H9 (cell line): ENCODE results near the gene RRAGD. TPM values are rescaled to one million over a fixed set of nuclear protein-coding genes. Genes with fewer than 3 reads are reported as not detected.

Experiments
- DNase-seq: peaks from one replicate; pipeline ENCODE4 v3.0.0-alpha.2; 2017
- H2AFZ ChIP-seq: one replicate; pipeline ENCODE4 v1.6.1; 2013; ENCODE audit warnings: mild to moderate bottlenecking, low read length, control low read depth, moderate library complexity
- H2AK5ac ChIP-seq: 2 replicates; pipeline ENCODE4 v1.6.1; 2013; ENCODE audit warnings: low read length, control low read depth, mixed read lengths; ENCODE audit not compliant: insufficient read length
- H2BK120ac ChIP-seq: one replicate; pipeline ENCODE4 v1.6.1; 2013; ENCODE audit warnings: low read depth, mild to moderate bottlenecking, low read length, control low read depth, inconsistent platforms; ENCODE audit not compliant: poor library complexity, severe bottlenecking
- H2BK12ac ChIP-seq: 2 replicates; pipeline ENCODE4 v1.6.1; 2013; ENCODE audit warnings: low read length, control low read depth, mixed read lengths, low read depth; ENCODE audit not compliant: insufficient read length
- H2BK15ac ChIP-seq: 2 replicates; pipeline ENCODE4 v1.6.1; 2013; ENCODE audit warnings: low read depth, low read length, control low read depth
- H2BK20ac ChIP-seq: one replicate; pipeline ENCODE4 v1.6.1; 2013; ENCODE audit warnings: low read depth, mild to moderate bottlenecking, low read length, control low read depth, inconsistent platforms; ENCODE audit not compliant: poor library complexity, severe bottlenecking
- H2BK5ac ChIP-seq: 2 replicates; pipeline ENCODE4 v1.6.1; 2013; ENCODE audit warnings: low read length, control low read depth, mixed read lengths; ENCODE audit not compliant: insufficient read length
- H3K14ac ChIP-seq: 2 replicates; pipeline ENCODE4 v1.6.1; 2013; ENCODE audit warnings: low read length, control low read depth; ENCODE audit not compliant: insufficient read depth
- H3K18ac ChIP-seq: 2 replicates; pipeline ENCODE4 v1.6.1; 2013; ENCODE audit warnings: low read depth, mild to moderate bottlenecking, mixed read lengths, low read length, control low read depth; ENCODE audit not compliant: insufficient read length
- H3K23ac ChIP-seq: 2 replicates; pipeline ENCODE4 v1.6.1; 2013; ENCODE audit warnings: low read length, control low read depth, mixed read lengths, low read depth; ENCODE audit not compliant: insufficient read length
- H3K23me2 ChIP-seq: 2 replicates; pipeline ENCODE4 v1.6.1; 2013; ENCODE audit warnings: low read depth, mild to moderate bottlenecking, mixed read lengths, low read length, control low read depth; ENCODE audit not compliant: insufficient read length, poor library complexity, severe bottlenecking
- H3K27ac ChIP-seq: 2 replicates; pipeline ENCODE4 v1.5.1; 2013; ENCODE audit warnings: low read length, control low read depth, mixed read lengths, low read depth; ENCODE audit not compliant: insufficient read length
- H3K27me3 ChIP-seq: 2 replicates; pipeline ENCODE4 v1.6.1; 2013; ENCODE audit warnings: low read length, control low read depth, inconsistent platforms; ENCODE audit not compliant: insufficient read depth
- H3K4ac ChIP-seq: 2 replicates; pipeline ENCODE4 v1.6.1; 2013; ENCODE audit warnings: low read depth, mild to moderate bottlenecking, control low read depth, inconsistent platforms, low read length, moderate library complexity
- H3K4me1 ChIP-seq: 2 replicates; pipeline ENCODE4 v1.6.1; 2013; ENCODE audit warnings: low read length, control low read depth, inconsistent platforms; ENCODE audit not compliant: insufficient read depth
- H3K4me2 ChIP-seq: 2 replicates; pipeline ENCODE4 v1.6.1; 2013; ENCODE audit warnings: low read length, control low read depth, mixed read lengths; ENCODE audit not compliant: insufficient read length, insufficient read depth
- H3K56ac ChIP-seq: 2 replicates; pipeline ENCODE4 v1.6.1; 2013; ENCODE audit warnings: low read depth, mild to moderate bottlenecking, mixed read lengths, low read length, control low read depth; ENCODE audit not compliant: insufficient read length
- H3K79me1 ChIP-seq: 2 replicates; pipeline ENCODE4 v1.6.1; 2013; ENCODE audit warnings: low read depth, mild to moderate bottlenecking, moderate library complexity, low read length, control low read depth, inconsistent platforms; ENCODE audit not compliant: insufficient read depth, poor library complexity, severe bottlenecking
- H3K79me2 ChIP-seq: 2 replicates; pipeline ENCODE4 v1.6.1; 2013; ENCODE audit warnings: low read length, control low read depth, inconsistent platforms; ENCODE audit not compliant: insufficient read depth
- H3K9ac ChIP-seq: 2 replicates; pipeline ENCODE4 v1.6.1; 2013; ENCODE audit warnings: low read length, control low read depth, mixed read lengths; ENCODE audit not compliant: insufficient read length; ENCODE audit errors: extremely low read depth
- H3K9me3 ChIP-seq: one replicate; pipeline ENCODE4 v1.6.1; 2013; ENCODE audit warnings: low read depth, low read length, inconsistent platforms; ENCODE audit not compliant: control insufficient read depth
- H3T11ph ChIP-seq: one replicate; pipeline ENCODE4 v1.6.1; 2013; ENCODE audit warnings: mild to moderate bottlenecking, low read length, control low read depth, inconsistent platforms
- H4K20me1 ChIP-seq: one replicate; pipeline ENCODE4 v1.6.1; 2013; ENCODE audit not compliant: control insufficient read depth, insufficient read length, insufficient read depth
- H4K5ac ChIP-seq: 2 replicates; pipeline ENCODE4 v1.6.1; 2013; ENCODE audit warnings: low read depth, mild to moderate bottlenecking, mixed read lengths, low read length, control low read depth; ENCODE audit not compliant: insufficient read length
- H4K8ac ChIP-seq: replicated peaks from 2 replicates; pipeline ENCODE4 v1.6.1; 2013; ENCODE audit warnings: low read length, control low read depth, mixed read lengths, low read depth; ENCODE audit not compliant: insufficient read length
- H4K91ac ChIP-seq: 2 replicates; pipeline ENCODE4 v1.6.1; 2013; ENCODE audit warnings: low read depth, mild to moderate bottlenecking, moderate library complexity, mixed read lengths, low read length, control low read depth; ENCODE audit not compliant: insufficient read length
- H3K27ac Mint-ChIP-seq, 3 experiments: 2 replicates in 2 of 3; 3 replicates in 1 of 3; pipeline ENCODE4 v1.8.0; 2020 to 2021; ENCODE audit warnings: mixed read lengths in 3 of 3, mild to moderate bottlenecking in 1 of 3, moderate library complexity in 1 of 3
- H3K27me3 Mint-ChIP-seq: 2 replicates; pipeline ENCODE4 v1.8.0; 2021; ENCODE audit warnings: low read depth, mild to moderate bottlenecking, moderate library complexity, mixed read lengths
- H3K36me3 Mint-ChIP-seq, 3 experiments: 2 replicates in 2 of 3; 3 replicates in 1 of 3; pipeline ENCODE4 v1.8.0; 2020 to 2021; ENCODE audit warnings: low read depth in 3 of 3, mixed read lengths in 3 of 3; ENCODE audit not compliant: insufficient read depth in 1 of 3
- H3K4me1 Mint-ChIP-seq, 2 experiments: 2 replicates each; pipeline ENCODE4 v1.8.0; 2020; ENCODE audit warnings: mixed read lengths in 2 of 2
- H3K4me3 Mint-ChIP-seq, 2 experiments: 2 replicates in 1 of 2; 3 replicates in 1 of 2; pipeline ENCODE4 v1.8.0; 2020 to 2021; ENCODE audit warnings: mild to moderate bottlenecking in 2 of 2, mixed read lengths in 2 of 2, moderate library complexity in 1 of 2
- H3K9me3 Mint-ChIP-seq, 2 experiments: 2 replicates in 1 of 2; 3 replicates in 1 of 2; pipeline ENCODE4 v1.8.0; 2020; ENCODE audit warnings: mild to moderate bottlenecking in 2 of 2, mixed read lengths in 2 of 2, moderate library complexity in 1 of 2
- CTCF ChIP-seq: fragments of 200-600 bp; sonication (generic); conservative IDR thresholded peaks from 3 replicates; pipeline ENCODE4 v1.8.0; 2021; ENCODE audit warnings: antibody characterized with exemption, mild to moderate bottlenecking
- WGBS: extraction: QIAGEN DNeasy Blood & Tissue Kit; methylation state at CpG from one replicate; pipeline ENCODE4 v1.1.7; 2013; ENCODE audit warnings: missing lambda C conversion rate, low lambda C conversion rate, mixed read lengths; ENCODE audit not compliant: insufficient read length; ENCODE audit errors: extremely low coverage; 5-methylcytosine and 5-hydroxymethylcytosine counted together
- total RNA-seq: library from RNA; stranded (reverse); gene quantifications from 2 replicates; pipeline ENCODE4 v1.2.1, GENCODE V29; 2021

The RRAGD gene
- total RNA-seq, 1 experiment from 2014 or later = 10.6 TPM

- no peak overlapping the region for H3K18ac ChIP-seq
- no peaks in the 10 kb centered on the region for H3K36me3 Mint-ChIP-seq
- H3K79me1 ChIP-seq = no peaks in the 10 kb centered on the region
- no peak overlapping the region for H2BK15ac ChIP-seq
- H4K91ac ChIP-seq = no peak overlapping the region
- H3K4me1 Mint-ChIP-seq = peaks cover 45 to 50% of the 10 kb centered on the region in 2 experiments
- H3K27ac Mint-ChIP-seq = peak overlapping the region in 1 of 3 experiments; percentile 40; a peak in 1 of 7 replicates
- H3K4ac ChIP-seq = no peak overlapping the region
- H3K9me3 Mint-ChIP-seq = no peaks in the 10 kb centered on the region; a peak in 1 of 5 replicates
- no peak for TF ChIP-seq CTCF
- H2BK5ac ChIP-seq = no peak overlapping the region
- no CpG with 5 or more reads among the region's 4 CpGs for WGBS
- no peaks in the 10 kb centered on the region for H3K9me3 ChIP-seq
- no peak overlapping the region for H2BK120ac ChIP-seq
- H2BK20ac ChIP-seq = no peak overlapping the region
- H3K27me3 ChIP-seq = peaks cover 5% of the 10 kb centered on the region; the same call in 1 of the 2 replicates
- no peak overlapping the region for H3K23ac ChIP-seq
- peaks cover 23% of the 10 kb centered on the region for H3K23me2 ChIP-seq
- no peak overlapping the region for H3T11ph ChIP-seq
- no peak overlapping the region for H3K27ac ChIP-seq
- H4K5ac ChIP-seq = no peak overlapping the region
- H2AK5ac ChIP-seq = no peak overlapping the region
- H2BK12ac ChIP-seq = no peak overlapping the region
- peaks cover 9% of the 10 kb centered on the region for H3K4me1 ChIP-seq
- H3K4me3 Mint-ChIP-seq = peak overlapping the region; percentile 79 to 90
- no peaks in the 10 kb centered on the region for H4K20me1 ChIP-seq
- H3K79me2 ChIP-seq = no peaks in the 10 kb centered on the region; the same call in 1 of the 2 replicates
- H3K56ac ChIP-seq = no peak overlapping the region
- no peak for DNase-seq
- peak overlapping the region; percentile 97 for H3K4me2 ChIP-seq
- H3K14ac ChIP-seq = no peak overlapping the region
- no peak overlapping the region for H3K9ac ChIP-seq
- no peak overlapping the region for H4K8ac ChIP-seq
- no peak overlapping the region for H2AFZ ChIP-seq
- peaks cover 62% of the 10 kb centered on the region for H3K27me3 Mint-ChIP-seq
These were observed 1.3 kb downstream of the RRAGD start for GRCh38 chr6:89410788-89411144.
